ENCODE data around the gene TEX55.

Gene TEX55

DNA sequence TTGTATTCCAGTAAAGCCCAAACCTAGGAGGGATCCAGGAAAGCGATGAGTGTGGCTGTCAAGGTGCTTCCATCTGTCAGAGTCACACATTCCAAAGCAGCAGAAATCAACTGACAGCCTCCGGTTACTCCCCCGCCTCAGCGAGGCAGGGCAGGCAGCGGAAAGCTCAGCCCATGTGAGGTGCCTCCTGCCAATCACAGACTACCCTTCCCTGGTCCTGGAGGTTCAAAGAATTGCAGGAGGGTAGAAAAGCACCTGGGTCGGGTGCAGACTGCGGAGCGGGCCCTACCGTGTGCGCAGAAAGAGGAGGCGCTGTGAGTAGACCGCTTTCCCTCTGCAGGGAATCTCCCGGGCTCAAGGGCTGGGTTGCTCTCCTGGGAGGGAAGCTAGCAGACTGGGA, 27.4 kb downstream of the TEX55 start, which contains the start of gene UPK1B:
Gene UPK1B, plus strand, starts transcription at position 274 of the 400 bp plus-strand sequence. CDS start 13,144 bp downstream, outside the sequence.
- DNase-seq (ENCODE audit: low read depth in 1 of 2, low spot score in 1 of 2) = no peak
- no peak within 1 kb of the TSS for H3K27ac ChIP-seq (replicated peaks)
- TF ChIP-seq GABPA (IDR thresholded peaks at IDR 0.05; ENCODE audit: low read depth) (no peak), SPI1 (IDR thresholded peaks at IDR 0.05; ENCODE audit: borderline replicate concordance, low read depth) (no peak), POLR2AphosphoS5 (IDR thresholded peaks at IDR 0.05; ENCODE audit: low read depth) (no peak)
- TF ChIP-seq, protein P1, sequence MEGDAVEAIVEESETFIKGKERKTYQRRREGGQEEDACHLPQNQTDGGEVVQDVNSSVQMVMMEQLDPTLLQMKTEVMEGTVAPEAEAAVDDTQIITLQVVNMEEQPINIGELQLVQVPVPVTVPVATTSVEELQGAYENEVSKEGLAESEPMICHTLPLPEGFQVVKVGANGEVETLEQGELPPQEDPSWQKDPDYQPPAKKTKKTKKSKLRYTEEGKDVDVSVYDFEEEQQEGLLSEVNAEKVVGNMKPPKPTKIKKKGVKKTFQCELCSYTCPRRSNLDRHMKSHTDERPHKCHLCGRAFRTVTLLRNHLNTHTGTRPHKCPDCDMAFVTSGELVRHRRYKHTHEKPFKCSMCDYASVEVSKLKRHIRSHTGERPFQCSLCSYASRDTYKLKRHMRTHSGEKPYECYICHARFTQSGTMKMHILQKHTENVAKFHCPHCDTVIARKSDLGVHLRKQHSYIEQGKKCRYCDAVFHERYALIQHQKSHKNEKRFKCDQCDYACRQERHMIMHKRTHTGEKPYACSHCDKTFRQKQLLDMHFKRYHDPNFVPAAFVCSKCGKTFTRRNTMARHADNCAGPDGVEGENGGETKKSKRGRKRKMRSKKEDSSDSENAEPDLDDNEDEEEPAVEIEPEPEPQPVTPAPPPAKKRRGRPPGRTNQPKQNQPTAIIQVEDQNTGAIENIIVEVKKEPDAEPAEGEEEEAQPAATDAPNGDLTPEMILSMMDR (IDR thresholded peaks at IDR 0.05; ENCODE audit: insufficient read depth, low read length) = no peak
- TF ChIP-seq, protein P2, sequence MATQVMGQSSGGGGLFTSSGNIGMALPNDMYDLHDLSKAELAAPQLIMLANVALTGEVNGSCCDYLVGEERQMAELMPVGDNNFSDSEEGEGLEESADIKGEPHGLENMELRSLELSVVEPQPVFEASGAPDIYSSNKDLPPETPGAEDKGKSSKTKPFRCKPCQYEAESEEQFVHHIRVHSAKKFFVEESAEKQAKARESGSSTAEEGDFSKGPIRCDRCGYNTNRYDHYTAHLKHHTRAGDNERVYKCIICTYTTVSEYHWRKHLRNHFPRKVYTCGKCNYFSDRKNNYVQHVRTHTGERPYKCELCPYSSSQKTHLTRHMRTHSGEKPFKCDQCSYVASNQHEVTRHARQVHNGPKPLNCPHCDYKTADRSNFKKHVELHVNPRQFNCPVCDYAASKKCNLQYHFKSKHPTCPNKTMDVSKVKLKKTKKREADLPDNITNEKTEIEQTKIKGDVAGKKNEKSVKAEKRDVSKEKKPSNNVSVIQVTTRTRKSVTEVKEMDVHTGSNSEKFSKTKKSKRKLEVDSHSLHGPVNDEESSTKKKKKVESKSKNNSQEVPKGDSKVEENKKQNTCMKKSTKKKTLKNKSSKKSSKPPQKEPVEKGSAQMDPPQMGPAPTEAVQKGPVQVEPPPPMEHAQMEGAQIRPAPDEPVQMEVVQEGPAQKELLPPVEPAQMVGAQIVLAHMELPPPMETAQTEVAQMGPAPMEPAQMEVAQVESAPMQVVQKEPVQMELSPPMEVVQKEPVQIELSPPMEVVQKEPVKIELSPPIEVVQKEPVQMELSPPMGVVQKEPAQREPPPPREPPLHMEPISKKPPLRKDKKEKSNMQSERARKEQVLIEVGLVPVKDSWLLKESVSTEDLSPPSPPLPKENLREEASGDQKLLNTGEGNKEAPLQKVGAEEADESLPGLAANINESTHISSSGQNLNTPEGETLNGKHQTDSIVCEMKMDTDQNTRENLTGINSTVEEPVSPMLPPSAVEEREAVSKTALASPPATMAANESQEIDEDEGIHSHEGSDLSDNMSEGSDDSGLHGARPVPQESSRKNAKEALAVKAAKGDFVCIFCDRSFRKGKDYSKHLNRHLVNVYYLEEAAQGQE (IDR thresholded peaks at IDR 0.05; ENCODE audit: insufficient replicate concordance, low read depth) = no peak
- no peak within 1 kb of the TSS for H3K4me3 ChIP-seq (replicated peaks; ENCODE audit: insufficient read depth, low read length)
- H3K27me3 ChIP-seq (ENCODE audit: insufficient read depth, poor library complexity, severe bottlenecking) = peaks cover 3% of the 10 kb centered on the region

DNA sequence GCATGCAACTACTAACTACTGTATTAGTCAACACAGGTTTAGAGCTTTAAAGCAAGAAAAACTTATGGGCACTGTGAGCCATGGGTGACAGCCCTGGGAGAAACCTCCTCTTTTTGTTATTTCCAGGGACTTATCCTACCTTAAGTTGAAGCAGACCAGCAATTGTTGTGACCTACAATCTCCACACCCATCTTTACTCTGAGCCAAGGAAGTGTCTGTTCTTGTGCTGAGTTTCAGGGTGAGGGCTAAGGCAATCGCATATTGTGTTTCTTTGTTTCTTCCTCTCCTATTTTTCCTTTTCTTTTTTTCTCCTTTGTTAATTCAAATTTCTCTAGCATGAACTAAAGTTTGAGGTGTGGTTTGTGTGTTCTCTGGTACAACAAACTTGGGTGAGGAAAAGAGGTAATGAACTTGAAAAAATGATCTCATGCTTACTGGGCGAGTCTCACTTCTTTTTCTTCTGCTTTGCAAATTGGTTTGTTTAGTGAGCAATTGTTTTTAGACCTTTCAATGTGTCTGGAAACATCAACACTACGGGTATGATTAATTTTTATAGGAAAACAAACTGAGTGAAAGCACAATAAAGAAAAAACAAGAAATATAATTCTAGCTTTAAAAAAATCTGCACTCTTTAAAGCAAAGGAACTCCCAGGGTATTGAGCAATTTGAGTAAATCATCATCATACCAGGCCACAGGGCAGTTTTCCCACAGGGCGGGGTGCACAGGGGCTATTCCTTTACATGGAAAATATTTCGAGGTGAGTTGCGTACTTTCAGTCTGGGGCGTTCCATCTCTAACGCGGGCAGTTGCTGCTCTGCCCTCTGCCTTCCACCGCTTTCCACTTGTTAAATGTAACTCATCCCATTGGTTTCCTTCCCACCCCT, 30.1 kb downstream of the TEX55 start:
- Histone ChIP-seq H3K4me3 (replicated peaks; ENCODE audit: insufficient read depth, low read length) (no peak overlapping the region), H3K27me3 (ENCODE audit: insufficient read depth, poor library complexity, severe bottlenecking) (peaks cover 3% of the 10 kb centered on the region), H3K27ac (replicated peaks) (no peak overlapping the region)
- no peak for DNase-seq (ENCODE audit: low read depth in 1 of 2, low spot score in 1 of 2)
- TF ChIP-seq, protein P2 (IDR thresholded peaks at IDR 0.05; ENCODE audit: insufficient replicate concordance, low read depth) = no peak
- TF ChIP-seq POLR2AphosphoS5 (IDR thresholded peaks at IDR 0.05; ENCODE audit: low read depth) = no peak
- no peak for TF ChIP-seq GABPA (IDR thresholded peaks at IDR 0.05; ENCODE audit: low read depth)
- TF ChIP-seq SPI1 (IDR thresholded peaks at IDR 0.05; ENCODE audit: borderline replicate concordance, low read depth) = no peak

DNA sequence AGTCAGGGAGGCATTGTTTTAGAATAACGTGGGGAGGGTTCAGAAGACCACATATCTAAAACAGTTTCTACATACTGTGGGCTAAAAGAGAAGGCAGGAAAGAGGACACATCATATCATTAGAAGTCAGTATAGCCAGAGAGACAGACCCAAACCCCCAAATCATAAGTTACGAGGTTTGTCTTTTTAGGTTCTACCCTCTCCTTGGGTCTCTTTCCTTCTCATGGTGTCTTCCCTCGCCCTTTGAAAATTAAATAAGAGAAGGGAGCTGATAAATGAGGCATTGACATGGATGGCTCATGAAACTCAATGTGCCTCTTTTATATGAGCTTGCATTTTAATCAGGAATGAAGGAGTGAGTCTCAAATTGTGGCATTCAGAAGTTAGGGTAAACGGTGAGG, 30.8 kb downstream of the TEX55 start:
- Histone ChIP-seq H3K27me3 (ENCODE audit: insufficient read depth, poor library complexity, severe bottlenecking) (peaks cover 3% of the 10 kb centered on the region), H3K27ac (replicated peaks) (no peak overlapping the region), H3K4me3 (replicated peaks; ENCODE audit: insufficient read depth, low read length) (no peak overlapping the region)
- TF ChIP-seq, protein P2 (IDR thresholded peaks at IDR 0.05; ENCODE audit: insufficient replicate concordance, low read depth) = no peak
- TF ChIP-seq, protein P1 (IDR thresholded peaks at IDR 0.05; ENCODE audit: insufficient read depth, low read length) = no peak
- TF ChIP-seq POLR2AphosphoS5 (IDR thresholded peaks at IDR 0.05; ENCODE audit: low read depth) (no peak), GABPA (IDR thresholded peaks at IDR 0.05; ENCODE audit: low read depth) (no peak), SPI1 (IDR thresholded peaks at IDR 0.05; ENCODE audit: borderline replicate concordance, low read depth) (no peak)
- no peak for DNase-seq (ENCODE audit: low read depth in 1 of 2, low spot score in 1 of 2)
